K562 (cell line): ENCODE data around the gene VEGFA. TPM values are rescaled to one million over a fixed set of nuclear protein-coding genes. Genes with fewer than 3 reads are reported as not detected.

Experiments
- ATF2 ChIP-seq: sonication (generic); formaldehyde crosslinking; IDR thresholded peaks from 2 replicates; pipeline ENCODE4 v1.8.1; 2022; ENCODE audit warnings: missing genetic modification reagents
- ATF3 ChIP-seq, 2 experiments: fragments of 450-650 bp in 1 of 2; sonication (generic) in 1 of 2; formaldehyde crosslinking in 1 of 2; IDR thresholded peaks in 1 of 2; conservative IDR thresholded peaks in 1 of 2; 2 replicates each; pipeline versions ENCODE4 v1.6.1 to v1.8.1; 2016 to 2023; ENCODE audit warnings: mild to moderate bottlenecking in 2 of 2, moderate library complexity in 2 of 2, inconsistent platforms in 1 of 2, missing genetic modification reagents in 1 of 2
- BRD4 ChIP-seq: fragments of 200-600 bp; sonication (generic); IDR thresholded peaks from 2 replicates; pipeline ENCODE4 v1.6.1; 2017; ENCODE audit warnings: inconsistent platforms
- CCNT2 ChIP-seq: IDR thresholded peaks from 2 replicates; pipeline ENCODE4 v1.6.1; 2011; ENCODE audit warnings: borderline replicate concordance, low read depth, mild to moderate bottlenecking, moderate library complexity, mixed read lengths, low read length; ENCODE audit not compliant: insufficient read length; ENCODE audit errors: extremely low read depth
- E2F3 ChIP-seq: fragments of 250-450 bp; sonication (Bioruptor Pico); IDR thresholded peaks from 2 replicates; pipeline ENCODE4 v1.4.0; 2020; ENCODE audit warnings: mild to moderate bottlenecking
- ETS1 ChIP-seq: conservative IDR thresholded peaks from 2 replicates; pipeline ENCODE4 v1.6.1; 2011; ENCODE audit warnings: low read depth, mild to moderate bottlenecking, low read length; ENCODE audit not compliant: control insufficient read depth
- FOXK1 ChIP-seq: sonication (generic); formaldehyde crosslinking; IDR thresholded peaks from 2 replicates; pipeline ENCODE4 v1.8.0; 2022; ENCODE audit warnings: missing genetic modification reagents, mild to moderate bottlenecking, borderline replicate concordance
- FOXP1 ChIP-seq: sonication (generic); formaldehyde crosslinking; IDR thresholded peaks from 2 replicates; pipeline ENCODE4 v1.8.0; 2022; ENCODE audit warnings: mild to moderate bottlenecking, missing genetic modification reagents
- FOXP4 ChIP-seq: sonication (generic); formaldehyde crosslinking; IDR thresholded peaks from 2 replicates; pipeline ENCODE4 v1.8.0; 2022; ENCODE audit warnings: mild to moderate bottlenecking, missing genetic modification reagents, borderline replicate concordance
- KAT8 ChIP-seq: fragments of 450-650 bp; IDR thresholded peaks from 2 replicates; pipeline ENCODE4 v1.6.1; 2016; ENCODE audit warnings: low read depth, mild to moderate bottlenecking
- KLF1 ChIP-seq: fragments of 450-650 bp; IDR thresholded peaks from 2 replicates; pipeline ENCODE4 v1.6.1; 2016; ENCODE audit warnings: missing genetic modification characterization, missing compliant biosample characterization
- NFE2L1 ChIP-seq: fragments of 450-650 bp; IDR thresholded peaks from 2 replicates; pipeline ENCODE4 v1.6.1; 2016; ENCODE audit warnings: missing genetic modification characterization, low read depth, mild to moderate bottlenecking, missing compliant biosample characterization, moderate library complexity, borderline replicate concordance
- RCOR1 ChIP-seq, 2 experiments: IDR thresholded peaks; 2 replicates each; pipeline ENCODE4 v1.6.1; 2012; ENCODE audit warnings: low read depth in 2 of 2, low read length in 2 of 2, borderline replicate concordance in 1 of 2, improper control_type of control experiment in 1 of 2
- SRSF7 ChIP-seq: fragments of 200-400 bp; formaldehyde crosslinking; optimal IDR thresholded peaks from 2 replicates; pipeline ENCODE3; 2017; ENCODE audit warnings: mild to moderate bottlenecking, low read depth, low read length
- ZBTB7A ChIP-seq: IDR thresholded peaks from 2 replicates; pipeline ENCODE4 v1.6.1; 2011; ENCODE audit warnings: low read depth, mild to moderate bottlenecking, low read length, moderate library complexity, borderline replicate concordance; ENCODE audit not compliant: control insufficient read depth
- ZC3H4 ChIP-seq: sonication (generic); formaldehyde crosslinking; IDR thresholded peaks from 2 replicates; pipeline ENCODE4 v1.9.0; 2021; ENCODE audit warnings: missing genetic modification reagents, borderline replicate concordance
- ZNF133 ChIP-seq: fragments of 250-450 bp; sonication (Bioruptor Pico); IDR thresholded peaks from 2 replicates; pipeline ENCODE4 v1.4.0; 2020; ENCODE audit warnings: mild to moderate bottlenecking
- ZNF354B ChIP-seq: fragments of 250-450 bp; sonication (Bioruptor Pico); IDR thresholded peaks from 2 replicates; pipeline ENCODE4 v1.4.0; 2020
- ZNF512 ChIP-seq: IDR thresholded peaks from 2 replicates; pipeline ENCODE4 v1.6.1; 2016; ENCODE audit warnings: missing genetic modification characterization, missing compliant biosample characterization
- polyA plus RNA-seq, 8 experiments: library from polyadenylated mRNA; depleted of rRNA in 4 of 8; stranded (reverse) in 5 of 8; unstranded in 3 of 8; fragments of >200 nt; fragmentation: Nextera tagmentation in 2 of 8; fragmentation: Illumina TruSeq in 1 of 8; extraction: Ambion mirVana in 2 of 8; extraction: Trizol in 1 of 8; gene quantifications; 2 replicates each; pipeline versions ENCODE4 v1.2.1 to v1.2.3, GENCODE V29; 2011 to 2014; ENCODE audit warnings: inconsistent platforms in 1 of 8, missing spikeins in 1 of 8
- total RNA-seq, 7 experiments: library from RNA; depleted of rRNA in 6 of 7; stranded (reverse); fragments of >200 nt in 6 of 7; fragmentation: Illumina TruSeq in 2 of 7; extraction: Trizol in 2 of 7; gene quantifications; 2 replicates each; pipeline versions ENCODE4 v1.2.1 to v1.2.3, GENCODE V29; 2011 to 2021; ENCODE audit warnings: low replicate concordance in 1 of 7

VEGFA gene
- total and polyA plus RNA-seq, 9 of the 15 experiments (the other 6 are each of a cell fraction or from before 2014, with no cell fraction given), result 14.0 to 271 (median 124) TPM

GRCh38 chr6:43758617-43759050 lies 11.4 kb upstream of the VEGFA start (continued):
- TF ChIP-seq ATF2 (CRISPR knock-in tag), result no peak
- TF ChIP-seq ZNF133 (CRISPR knock-in tag), result 0 out of 2 replicates have a peak, but pooled peaks have one; percentile 62
- no peak for TF ChIP-seq ETS1
- no peak for TF ChIP-seq CCNT2
- no peak for TF ChIP-seq BRD4
- peak; percentile 99 for TF ChIP-seq ZBTB7A
- TF ChIP-seq FOXP4 (CRISPR knock-in tag), result 0 out of 2 replicates have a peak, but pooled peaks have one; percentile 28
- no peak for TF ChIP-seq ATF3 (IDR thresholded peaks at IDR 0.05)
- no peak for TF ChIP-seq ATF3 (CRISPR knock-in tag; conservative IDR thresholded peaks at IDR 0.05)
- no peak for TF ChIP-seq FOXP1 (CRISPR knock-in tag)
- 0 out of 4 replicates have a peak, but pooled peaks of 1 of the 2 experiments have one; percentile 14 for TF ChIP-seq RCOR1 (IDR thresholded peaks at IDR 0.05; ENCODE audit: borderline replicate concordance in 1 of 2, low read depth in 2 of 2, low read length in 2 of 2)
- 0 out of 2 replicates have a peak, but pooled peaks have one; percentile 56 for TF ChIP-seq FOXK1 (CRISPR knock-in tag)
- TF ChIP-seq SRSF7, result no peak
- no peak for TF ChIP-seq KLF1
- TF ChIP-seq ZNF512 (tag), result no peak
- TF ChIP-seq ZNF354B (CRISPR knock-in tag), result no peak
- TF ChIP-seq ZC3H4 (CRISPR knock-in tag), result no peak
- TF ChIP-seq E2F3, result no peak
- TF ChIP-seq NFE2L1 (tag), result no peak
- no peak for TF ChIP-seq KAT8
